Lower lobe of right lung (tissue), 2 donors: ENCODE results near the gene SYNM. TPM values are rescaled to one million over a fixed set of nuclear protein-coding genes. Genes with fewer than 3 reads are reported as not detected.

Experiments
- ATAC-seq, 2 donors: fragments of 200-7000 bp; cut with Tn5 transposase; one replicate each; pipeline ENCODE4 v1.9.1; 2020 to 2022; ENCODE audit warnings: mild to moderate bottlenecking in 2 of 2, moderate library complexity in 2 of 2
- DNase-seq: peaks from one replicate; pipeline ENCODE4 v3.0.0-alpha.2; 2020
- H3K27ac ChIP-seq: fragments of 200-600 bp; one replicate; pipeline ENCODE4 v1.8.0; 2022
- H3K27me3 ChIP-seq: fragments of 200-600 bp; one replicate; pipeline ENCODE4 v1.8.0; 2022; ENCODE audit warnings: low read depth
- H3K36me3 ChIP-seq: fragments of 200-600 bp; one replicate; pipeline ENCODE4 v1.8.0; 2022; ENCODE audit warnings: mild to moderate bottlenecking
- H3K4me1 ChIP-seq: fragments of 200-600 bp; one replicate; pipeline ENCODE4 v1.8.0; 2022
- H3K4me3 ChIP-seq: fragments of 200-600 bp; one replicate; pipeline ENCODE4 v1.8.0; 2022; ENCODE audit warnings: mild to moderate bottlenecking
- H3K9me3 ChIP-seq: fragments of 200-600 bp; one replicate; pipeline ENCODE4 v1.8.0; 2022
- CTCF ChIP-seq: fragments of 200-600 bp; IDR thresholded peaks from one replicate; pipeline ENCODE4 v1.8.0; 2022; ENCODE audit warnings: antibody characterized with exemption, mild to moderate bottlenecking
- intact Hi-C: fragments of 100-400 bp; cut with DNase I; formaldehyde crosslinking; loops from one replicate; pipeline ENCODE4 v1.11.0; 2022
- total RNA-seq: library from RNA; stranded (reverse); fragmentation: NEBNext Ultra II Directional; extraction: Animal tissue kit (Norgen Biotek cat#: 25700); gene quantifications from one replicate; pipeline ENCODE4 v1.2.1, GENCODE V29; 2021
- donor health status: DM: no; HTN: yes; CAD: no; lungs with severe emphysema.

The SYNM gene
- total RNA-seq, 1 donor from 2014 or later, result 26.8 TPM

GRCh38 chr15:99099661-99100060, 5.2 kb upstream of the SYNM start:
- Histone ChIP-seq H3K4me1 (peaks cover 8% of the 10 kb centered on the region), H3K27me3 (peaks cover 48% of the 10 kb centered on the region), H3K9me3 (no peaks in the 10 kb centered on the region), H3K36me3 (no peaks in the 10 kb centered on the region), H3K27ac (no peak overlapping the region), H3K4me3 (no peak overlapping the region)
- DNase-seq (no peak), ATAC-seq (no peak)
- intact Hi-C loops, result no loop called here
- TF ChIP-seq CTCF, result no peak

DNA sequence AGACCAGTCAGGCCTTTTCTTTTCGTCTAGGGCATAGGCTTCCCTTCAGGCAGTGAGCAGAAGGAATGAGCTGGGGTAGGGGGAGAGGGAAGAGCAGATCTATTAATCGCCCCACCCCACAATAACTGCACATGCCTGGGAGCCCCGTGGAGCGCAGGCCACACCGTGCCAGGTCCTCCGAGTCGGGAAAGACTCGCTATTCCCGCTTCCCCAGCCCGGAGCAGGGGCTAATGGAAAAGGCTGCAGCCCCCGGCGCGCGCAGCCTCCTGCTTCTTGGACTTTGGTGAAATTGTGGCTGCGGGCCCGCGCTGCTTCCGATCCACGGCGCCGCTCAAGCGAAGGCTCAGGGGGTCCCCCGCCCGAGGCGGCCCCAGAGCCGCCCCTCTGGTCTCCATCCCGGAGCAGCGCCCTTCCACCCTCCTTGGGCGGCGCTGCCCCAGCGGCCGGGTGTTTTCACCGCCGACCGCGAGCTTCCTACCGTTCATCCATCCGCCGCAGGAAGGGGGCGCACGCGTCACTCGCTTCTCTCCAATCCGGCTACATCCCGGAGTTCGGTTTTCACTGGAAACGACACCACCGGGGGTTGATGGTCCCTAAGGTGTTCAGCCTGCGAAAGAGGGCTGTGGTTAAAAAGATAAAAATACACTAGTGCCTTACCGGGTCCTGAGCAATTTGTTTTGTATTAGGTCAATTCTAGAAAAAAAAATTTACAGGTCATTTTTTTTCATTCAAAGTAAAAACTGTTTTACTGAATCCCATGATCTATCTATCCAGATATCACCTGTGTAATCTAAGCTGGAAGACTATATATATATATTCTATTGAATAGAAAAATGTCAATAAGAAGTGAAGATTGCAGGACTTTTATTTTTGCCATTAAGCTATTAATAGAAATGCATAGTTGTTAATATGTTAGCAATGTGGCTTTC, 4.4 kb upstream of the SYNM start:
- Histone ChIP-seq H3K9me3 (no peaks in the 10 kb centered on the region), H3K27ac (no peak overlapping the region), H3K27me3 (peaks cover 48% of the 10 kb centered on the region), H3K36me3 (no peaks in the 10 kb centered on the region), H3K4me3 (peak overlapping the region; percentile 38), H3K4me1 (peaks cover 8% of the 10 kb centered on the region)
- peak; percentile 76 for TF ChIP-seq CTCF
- ATAC-seq (peak; percentile 64 to 71), DNase-seq (peak; percentile 84)
- intact Hi-C loops, result no loop called here

DNA sequence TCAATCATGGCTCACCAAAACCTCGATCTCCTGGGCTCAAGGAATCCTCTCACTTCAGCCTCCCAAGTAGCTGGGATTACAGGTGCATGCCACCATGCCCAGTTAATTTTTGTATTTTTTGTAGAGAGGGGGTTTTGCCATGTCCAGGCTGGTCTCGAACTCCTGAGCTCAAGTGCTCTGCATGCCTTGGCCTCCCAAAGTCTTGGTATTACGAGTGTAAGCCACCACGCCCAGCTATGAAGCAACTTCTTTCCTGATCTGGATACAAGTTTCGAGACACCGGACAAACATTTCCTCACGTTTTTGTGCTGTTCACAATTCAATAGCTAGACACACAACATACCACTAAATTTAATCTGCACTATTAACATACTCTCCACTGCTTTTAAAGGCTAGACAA, 3.4 kb upstream of the SYNM start:
- Histone ChIP-seq H3K27me3 (peaks cover 58% of the 10 kb centered on the region), H3K9me3 (no peaks in the 10 kb centered on the region), H3K36me3 (no peaks in the 10 kb centered on the region), H3K4me1 (peaks cover 18% of the 10 kb centered on the region), H3K27ac (no peak overlapping the region), H3K4me3 (no peak overlapping the region)
- TF ChIP-seq CTCF, result no peak
- DNase-seq (no peak), ATAC-seq (no peak)
- intact Hi-C loops, result no loop called here

DNA sequence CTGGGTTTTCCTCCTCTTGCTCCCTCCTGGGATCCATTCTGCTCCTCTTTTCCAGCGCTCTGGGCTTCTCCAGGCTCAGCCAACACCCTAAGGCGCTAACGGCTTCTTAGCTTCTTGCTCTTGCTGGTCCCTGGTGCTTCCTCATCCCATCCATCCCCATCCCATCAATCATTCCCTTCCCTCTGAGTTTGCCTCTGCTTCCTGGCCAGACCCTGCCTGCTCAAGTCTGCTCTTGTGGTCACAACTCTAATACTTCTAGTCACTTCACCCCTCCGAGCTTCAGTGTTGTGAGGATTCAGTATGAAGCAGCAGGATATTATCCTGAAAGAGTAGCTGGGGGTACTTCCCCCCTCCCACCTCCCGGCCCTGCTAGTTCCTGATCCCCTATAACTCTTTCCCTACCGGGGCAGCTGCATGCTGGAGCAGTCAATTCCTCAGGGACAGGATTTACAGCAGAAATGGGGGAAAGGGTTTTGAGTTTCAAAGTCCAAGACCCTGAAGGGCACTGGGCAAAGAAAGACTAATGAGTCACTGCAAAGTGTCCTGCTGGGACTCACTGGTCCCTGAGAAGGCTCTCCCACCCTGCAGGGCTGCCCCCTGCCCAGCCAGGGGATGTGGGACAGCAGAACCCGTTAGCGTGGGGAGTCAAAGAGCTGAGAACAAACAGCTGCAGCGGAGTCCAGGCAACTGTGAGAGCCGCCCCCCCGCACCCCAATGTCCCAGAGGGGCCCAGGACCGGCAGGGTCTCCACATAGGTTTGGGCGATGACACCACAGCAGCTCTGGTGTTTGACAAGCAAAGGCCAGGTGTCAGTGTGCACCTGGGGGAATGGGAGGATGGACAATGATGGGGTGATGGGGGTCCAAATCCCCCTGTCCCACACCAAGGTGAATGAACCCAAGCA, 2.3 kb upstream of the SYNM start:
- peaks cover 60% of the 10 kb centered on the region for H3K27me3 ChIP-seq
- H3K4me3 ChIP-seq, result no peak overlapping the region
- DNase-seq (no peak), ATAC-seq (no peak)
- no peaks in the 10 kb centered on the region for H3K36me3 ChIP-seq
- intact Hi-C loops, result no loop called here
- TF ChIP-seq CTCF, result no peak
- peaks cover 26% of the 10 kb centered on the region for H3K4me1 ChIP-seq
- no peak overlapping the region for H3K27ac ChIP-seq
- no peaks in the 10 kb centered on the region for H3K9me3 ChIP-seq

- TF ChIP-seq CTCF, result no peak
- intact Hi-C loops, result no loop called here
- DNase-seq (no peak), ATAC-seq (no peak)
- Histone ChIP-seq H3K27me3 (peaks cover 60% of the 10 kb centered on the region), H3K4me3 (no peak overlapping the region), H3K4me1 (peaks cover 26% of the 10 kb centered on the region), H3K36me3 (no peaks in the 10 kb centered on the region), H3K27ac (no peak overlapping the region), H3K9me3 (no peaks in the 10 kb centered on the region)
Observed at GRCh38 chr15:99103279-99103678, 1.6 kb upstream of the SYNM start.
